H1 (cell line): ENCODE measurements around the gene NDUFA11. TPM values are rescaled to one million over a fixed set of nuclear protein-coding genes. Genes with fewer than 3 reads are reported as not detected.

Experiments
- CTCF ChIA-PET: fragments of 300-600 bp; sonication (Branson Sonifier 250); formaldehyde crosslinking; loops from one replicate; lab custom pipeline; 2021; ENCODE audit not compliant: partially characterized antibody; lab: Charles Lee
- POLR2A ChIA-PET: fragments of 300-600 bp; sonication (Branson Sonifier 250); formaldehyde crosslinking; loops from one replicate; lab custom pipeline; 2021; ENCODE audit warnings: inconsistent platforms; ENCODE audit not compliant: partially characterized antibody; lab: Charles Lee
- DNase-seq, 2 experiments: peaks; one replicate each; pipeline versions ENCODE4 v3.0.0 to v3.0.0-alpha.2; 2010 to 2022; ENCODE audit warnings: low spot score in 2 of 2, low read depth in 1 of 2, mixed read lengths in 1 of 2
- FAIRE-seq: peaks from 2 replicates; lab custom pipeline; 2011; peaks lifted over from hg19 to GRCh38; lab: Jason Lieb, UNC
- H2AFZ ChIP-seq: 2 replicates; pipeline ENCODE4 v1.8.1; 2012; ENCODE audit warnings: low read length, inconsistent platforms
- H2AK5ac ChIP-seq: 2 replicates; pipeline ENCODE4 v1.6.1; 2013; ENCODE audit warnings: low read depth, low read length
- H2BK120ac ChIP-seq: replicated peaks from 2 replicates; pipeline ENCODE3; 2013; ENCODE audit warnings: low read depth, low read length, inconsistent platforms
- H2BK12ac ChIP-seq: 2 replicates; pipeline ENCODE4 v1.6.1; 2013; ENCODE audit warnings: low read depth, low read length
- H2BK15ac ChIP-seq: 2 replicates; pipeline ENCODE4 v1.6.1; 2013; ENCODE audit warnings: low read length
- H2BK20ac ChIP-seq: 2 replicates; pipeline ENCODE4 v1.6.1; 2013; ENCODE audit warnings: low read length
- H2BK5ac ChIP-seq: 2 replicates; pipeline ENCODE4 v1.6.1; 2013; ENCODE audit warnings: low read depth, low read length
- H3K14ac ChIP-seq: 2 replicates; pipeline ENCODE4 v1.6.1; 2013; ENCODE audit warnings: inconsistent platforms; ENCODE audit not compliant: insufficient read length
- H3K18ac ChIP-seq: 2 replicates; pipeline ENCODE4 v1.6.1; 2013; ENCODE audit warnings: low read length; ENCODE audit errors: extremely low read depth
- H3K23ac ChIP-seq: 2 replicates; pipeline ENCODE4 v1.6.1; 2013; ENCODE audit warnings: inconsistent platforms; ENCODE audit not compliant: insufficient read length
- H3K23me2 ChIP-seq: 2 replicates; pipeline ENCODE4 v1.6.1; 2013; ENCODE audit warnings: low read depth, low read length
- H3K27ac ChIP-seq: 2 replicates; pipeline ENCODE4 v1.6.1; 2011; ENCODE audit warnings: low read depth, low read length, inconsistent platforms
- H3K27me3 ChIP-seq, 4 experiments: replicated peaks in 1 of 4; 1 replicate in 1 of 4; 2 replicates in 3 of 4; pipeline versions ENCODE4 v1.6.1 to v1.8.1; 2011 to 2013; ENCODE audit warnings: low read length in 3 of 4, mild to moderate bottlenecking in 3 of 4, inconsistent platforms in 2 of 4, mixed read lengths in 2 of 4, moderate library complexity in 1 of 4; ENCODE audit not compliant: control insufficient read depth in 3 of 4, insufficient read depth in 3 of 4; ENCODE audit errors: extremely low read depth in 1 of 4
- H3K36me3 ChIP-seq, 4 experiments: 2 replicates each; pipeline versions ENCODE4 v1.6.1 to v1.8.1; 2011 to 2013; ENCODE audit warnings: mild to moderate bottlenecking in 4 of 4, low read length in 3 of 4, moderate library complexity in 2 of 4, control low read depth in 1 of 4, inconsistent platforms in 1 of 4; ENCODE audit not compliant: insufficient read depth in 4 of 4, control insufficient read depth in 2 of 4
- H3K4ac ChIP-seq: replicated peaks from 2 replicates; pipeline ENCODE3; 2013; ENCODE audit warnings: low read length, low read depth, mixed read lengths, inconsistent platforms; ENCODE audit not compliant: insufficient read length
- H3K4me1 ChIP-seq, 4 experiments: replicated peaks in 1 of 4; 1 replicate in 1 of 4; 2 replicates in 3 of 4; pipeline versions ENCODE4 v1.6.1 to v1.8.1; 2011 to 2013; ENCODE audit warnings: low read length in 3 of 4, inconsistent platforms in 2 of 4, mixed read lengths in 1 of 4; ENCODE audit not compliant: insufficient read depth in 4 of 4, control insufficient read depth in 3 of 4
- H3K4me2 ChIP-seq, 2 experiments: 2 replicates each; pipeline versions ENCODE4 v1.6.1 to v1.8.1; 2011 to 2013; ENCODE audit warnings: low read depth in 2 of 2, low read length in 2 of 2, control low read depth in 1 of 2, inconsistent platforms in 1 of 2, mild to moderate bottlenecking in 1 of 2; ENCODE audit not compliant: insufficient read depth in 1 of 2
- H3K4me3 ChIP-seq, 4 experiments: fragments of 200-600, 300-600 bp in 1 of 4; sonication (generic), shearing (Covaris generic), sonication (Bioruptor Twin) in 1 of 4; 2 replicates each; pipeline versions ENCODE4 v1.5.1 to v1.8.1; 2011 to 2016; ENCODE audit warnings: low read length in 4 of 4, low read depth in 3 of 4, control low read depth in 2 of 4, inconsistent platforms in 2 of 4, mild to moderate bottlenecking in 2 of 4, mixed read lengths in 1 of 4, moderate library complexity in 1 of 4; ENCODE audit not compliant: insufficient read depth in 2 of 4; ENCODE audit errors: extremely low read depth in 1 of 4
- H3K56ac ChIP-seq: replicated peaks from 2 replicates; pipeline ENCODE3; 2013; ENCODE audit warnings: low read depth, mild to moderate bottlenecking, mixed read lengths, low read length, inconsistent platforms; ENCODE audit not compliant: insufficient read length
- H3K79me1 ChIP-seq: 2 replicates; pipeline ENCODE4 v1.6.1; 2013; ENCODE audit warnings: low read depth, low read length, control low read depth
- H3K79me2 ChIP-seq, 2 experiments: 2 replicates each; pipeline versions ENCODE4 v1.6.1 to v1.8.1; 2012 to 2013; ENCODE audit warnings: low read length in 2 of 2, mild to moderate bottlenecking in 2 of 2, inconsistent platforms in 1 of 2; ENCODE audit not compliant: insufficient read depth in 2 of 2, control insufficient read depth in 1 of 2
- H3K9ac ChIP-seq, 4 experiments: replicated peaks in 1 of 4; 1 replicate in 1 of 4; 2 replicates in 3 of 4; pipeline versions ENCODE4 v1.6.1 to v1.8.1; 2011 to 2013; ENCODE audit warnings: low read depth in 3 of 4, low read length in 3 of 4, control low read depth in 2 of 4, mild to moderate bottlenecking in 2 of 4, moderate library complexity in 2 of 4, inconsistent platforms in 1 of 4; ENCODE audit errors: extremely low read depth in 1 of 4
- H3K9me3 ChIP-seq, 2 experiments: 2 replicates each; pipeline versions ENCODE4 v1.6.1 to v1.8.1; 2012 to 2013; ENCODE audit warnings: mild to moderate bottlenecking in 2 of 2, moderate library complexity in 2 of 2, control low read depth in 1 of 2, inconsistent platforms in 1 of 2, low read depth in 1 of 2, low read length in 1 of 2, mixed read lengths in 1 of 2; ENCODE audit not compliant: insufficient read depth in 2 of 2
- H4K20me1 ChIP-seq, 2 experiments: replicated peaks in 1 of 2; 2 replicates each; pipeline versions ENCODE3 to v1.8.1; 2011 to 2013; ENCODE audit warnings: inconsistent platforms in 2 of 2, low read length in 2 of 2, mild to moderate bottlenecking in 1 of 2; ENCODE audit not compliant: insufficient read depth in 2 of 2, control insufficient read depth in 1 of 2
- H4K5ac ChIP-seq: 2 replicates; pipeline ENCODE4 v1.6.1; 2013; ENCODE audit warnings: low read length, low read depth, mixed read lengths, inconsistent platforms; ENCODE audit not compliant: insufficient read length
- H4K8ac ChIP-seq: 2 replicates; pipeline ENCODE4 v1.8.0; 2013; ENCODE audit warnings: mild to moderate bottlenecking, moderate library complexity, low read length, inconsistent platforms; ENCODE audit not compliant: insufficient read depth; ENCODE audit errors: extremely low read depth
- H4K91ac ChIP-seq: replicated peaks from 2 replicates; pipeline ENCODE3; 2013; ENCODE audit warnings: low read length, mixed read lengths, inconsistent platforms; ENCODE audit not compliant: insufficient read length
- BACH1 ChIP-seq: IDR thresholded peaks from 2 replicates; pipeline ENCODE4 v1.6.1; 2012; ENCODE audit warnings: low read length, improper control_type of control experiment
- CTBP2 ChIP-seq: IDR thresholded peaks from 2 replicates; pipeline ENCODE4 v1.7.0; 2011; ENCODE audit warnings: borderline replicate concordance, mild to moderate bottlenecking, moderate library complexity, mixed read lengths, low read length; ENCODE audit not compliant: insufficient read depth, insufficient read length
- GABPA ChIP-seq: IDR thresholded peaks from 2 replicates; pipeline ENCODE4 v1.6.1; 2011; ENCODE audit warnings: mild to moderate bottlenecking, low read length, moderate library complexity, borderline replicate concordance; ENCODE audit not compliant: insufficient read depth
- NANOG ChIP-seq: IDR thresholded peaks from 2 replicates; pipeline ENCODE4 v1.6.1; 2011; ENCODE audit warnings: low read length, low read depth, mild to moderate bottlenecking, inconsistent platforms; ENCODE audit not compliant: insufficient read depth, poor library complexity, severe bottlenecking
- POLR2A ChIP-seq, 2 experiments: IDR thresholded peaks; 1 replicate in 1 of 2; 2 replicates in 1 of 2; pipeline ENCODE4 v1.6.1; 2011; ENCODE audit warnings: low read depth in 2 of 2, low read length in 2 of 2, mild to moderate bottlenecking in 2 of 2; ENCODE audit errors: control extremely low read depth in 1 of 2
- RXRA ChIP-seq: IDR thresholded peaks from 2 replicates; pipeline ENCODE4 v1.6.1; 2011; ENCODE audit warnings: low read depth, mild to moderate bottlenecking, low read length, moderate library complexity; ENCODE audit not compliant: insufficient read depth
- SIX5 ChIP-seq: IDR thresholded peaks from 2 replicates; pipeline ENCODE4 v1.6.1; 2011; ENCODE audit warnings: mild to moderate bottlenecking, low read depth, low read length
- SP2 ChIP-seq: IDR thresholded peaks from 2 replicates; pipeline ENCODE4 v1.6.1; 2012; ENCODE audit warnings: mild to moderate bottlenecking, low read length, inconsistent platforms
- TAF7 ChIP-seq: optimal IDR thresholded peaks from 2 replicates; pipeline ENCODE3; 2011; ENCODE audit warnings: low read depth, mild to moderate bottlenecking, inconsistent platforms, low read length, moderate library complexity, borderline replicate concordance
- YY1 ChIP-seq: IDR thresholded peaks from 2 replicates; pipeline ENCODE4 v1.6.1; 2011; ENCODE audit warnings: low read depth, mild to moderate bottlenecking, low read length
- WGBS, 2 experiments: shearing (Covaris generic) in 1 of 2; methylation state at CpG; one replicate each; pipeline versions ENCODE4 v1.1.6 to v1.1.7; 2013 to 2015; ENCODE audit warnings: low lambda C conversion rate in 2 of 2, mixed read lengths in 2 of 2, inconsistent platforms in 1 of 2, low coverage in 1 of 2, missing lambda C conversion rate in 1 of 2; ENCODE audit not compliant: insufficient replicate concordance in 2 of 2, insufficient coverage in 1 of 2, insufficient read length in 1 of 2; ENCODE audit errors: extremely low coverage in 1 of 2, missing lambda C conversion rate in 1 of 2; 5-methylcytosine and 5-hydroxymethylcytosine counted together
- polyA plus RNA-seq, 7 experiments: library from polyadenylated mRNA; depleted of rRNA in 3 of 7; stranded (reverse) in 5 of 7; unstranded in 2 of 7; fragments of >200 nt in 5 of 7; fragments of 200-250 nt in 2 of 7; gene quantifications; 1 replicate in 5 of 7; 2 replicates in 1 of 7; 4 replicates in 1 of 7; pipeline versions ENCODE4 v1.2.1 to v1.2.3, GENCODE V29; 2011 to 2013; ENCODE audit warnings: missing spikeins in 2 of 7, mixed read lengths in 2 of 7
- total RNA-seq: library from RNA; stranded (reverse); fragmentation: NEBNext Ultra II Directional; extraction: Animal tissue kit (Norgen Biotek cat#: 25700); gene quantifications from 2 replicates; pipeline ENCODE4 v1.2.1, GENCODE V29; 2021
- TF ChIP-seq, protein P1 (sequence below): IDR thresholded peaks from 2 replicates; pipeline ENCODE4 v1.6.1; 2012; ENCODE audit warnings: inconsistent platforms

The NDUFA11 gene
- total and polyA plus RNA-seq, 2 of the 8 experiments (the other 6 are each of a cell fraction or from before 2014, with no cell fraction given), result 205 to 1,037 TPM

GRCh38 chr19:5864013-5864720 lies 39.4 kb downstream of the NDUFA11 start:
- ChIA-PET CTCF (interaction anchor here (0.6 to 1.7 kb wide), 4 partner anchors 8 to 60 kb away, joined by 3 to 4 read pairs (median 4); no protein-coding TSS in a partner anchor), POLR2A (interaction anchor here (2.1 kb wide), 2 partner anchors 27 to 35 kb away, joined by 6 to 7 read pairs; no protein-coding TSS in a partner anchor)
- TF ChIP-seq RXRA (no peak), TAF7 (no peak), CTBP2 (no peak), NANOG (no peak), POLR2A (IDR thresholded peaks at IDR 0.05; ENCODE audit: control extremely low read depth in 1 of 2, low read depth in 2 of 2, low read length in 2 of 2) (no peak), BACH1 (no peak), SIX5 (no peak), GABPA (no peak), YY1 (no peak), SP2 (no peak)
- TF ChIP-seq, protein P1, sequence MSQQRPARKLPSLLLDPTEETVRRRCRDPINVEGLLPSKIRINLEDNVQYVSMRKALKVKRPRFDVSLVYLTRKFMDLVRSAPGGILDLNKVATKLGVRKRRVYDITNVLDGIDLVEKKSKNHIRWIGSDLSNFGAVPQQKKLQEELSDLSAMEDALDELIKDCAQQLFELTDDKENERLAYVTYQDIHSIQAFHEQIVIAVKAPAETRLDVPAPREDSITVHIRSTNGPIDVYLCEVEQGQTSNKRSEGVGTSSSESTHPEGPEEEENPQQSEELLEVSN, result no peak

More at GRCh38 chr19:5864013-5864720, 39.4 kb downstream of the NDUFA11 start:
- H3K9ac ChIP-seq, result no peak overlapping the region
- no peak overlapping the region; the same call in 1 of the 2 replicates for H2AK5ac ChIP-seq
- no peak overlapping the region for H3K14ac ChIP-seq
- no peak overlapping the region for H4K5ac ChIP-seq
- 81% methylated on average over 9 of the region's 9 CpGs; no CpG with 5 or more reads in 1 of the 2 experiments for whole genome bisulfite sequencing, 2 experiments
- no peak overlapping the region for H3K18ac ChIP-seq
- no peaks in the 10 kb centered on the region; a peak in 1 of 7 replicates for H3K4me1 ChIP-seq
- H3K36me3 ChIP-seq, result no peaks in the 10 kb centered on the region
- H3K4me3 ChIP-seq, result no peak overlapping the region
- FAIRE-seq (no peak), DNase-seq (no peak)
- H2BK20ac ChIP-seq, result no peak overlapping the region
- no peak overlapping the region for H3K27ac ChIP-seq
- no peak overlapping the region; the same call in 1 of the 2 replicates for H4K8ac ChIP-seq
- no peaks in the 10 kb centered on the region for H3K79me1 ChIP-seq
- no peak overlapping the region for H3K56ac ChIP-seq
- H3K79me2 ChIP-seq, result no peaks in the 10 kb centered on the region
- H2BK15ac ChIP-seq, result no peak overlapping the region
- peak overlapping the region; percentile 65 for H4K91ac ChIP-seq
- peaks cover 0 to 2% (median 1%) of the 10 kb centered on the region in 4 experiments; a peak in 2 of 7 replicates for H3K27me3 ChIP-seq
- no peak overlapping the region for H3K23ac ChIP-seq
- H3K4me2 ChIP-seq, result no peak overlapping the region
- no peaks in the 10 kb centered on the region for H3K9me3 ChIP-seq
- 0 out of 2 replicates have a peak overlapping the region, but pooled peaks have one; percentile 50 for H2BK12ac ChIP-seq
- no peak overlapping the region for H3K4ac ChIP-seq
- 0 out of 2 replicates have a peak overlapping the region, but pooled peaks have one; percentile 5 for H2BK5ac ChIP-seq
- H4K20me1 ChIP-seq, result no peaks in the 10 kb centered on the region
- no peaks in the 10 kb centered on the region for H3K23me2 ChIP-seq
- H2AFZ ChIP-seq, result no peak overlapping the region
- H2BK120ac ChIP-seq, result peak overlapping the region; percentile 43
